Measurements from ENCODE around the gene ECT2L.
A peak's percentile ranks its signal among the peaks of the same experiment; 100 is the strongest.

ECT2L gene

GRCh38 chr6:138803331-138803730, 7.4 kb downstream of the ECT2L start:
- no peak for DNase-seq (ENCODE audit: insufficient read length, low spot score)
- TF ChIP-seq POLR2A (IDR thresholded peaks at IDR 0.05; ENCODE audit: low read depth, low read length) (no peak), TAF1 (IDR thresholded peaks at IDR 0.05; ENCODE audit: low read depth, low read length) (no peak), POLR2AphosphoS5 (IDR thresholded peaks at IDR 0.05; ENCODE audit: low read depth, low read length) (no peak), POU2F2 (IDR thresholded peaks at IDR 0.05; ENCODE audit: low read depth, low read length) (no peak), SPI1 (IDR thresholded peaks at IDR 0.05; ENCODE audit: low read depth, low read length) (no peak), PAX5 (IDR thresholded peaks at IDR 0.05; ENCODE audit: insufficient read depth, low read length, severe bottlenecking) (no peak)
- no peak for FAIRE-seq

GRCh38 chr6:138803861-138804260, 8.0 kb downstream of the ECT2L start:
- no peak for TF ChIP-seq POLR2A (IDR thresholded peaks at IDR 0.05; ENCODE audit: low read depth, low read length)
- TF ChIP-seq TAF1 (IDR thresholded peaks at IDR 0.05; ENCODE audit: low read depth, low read length), result no peak
- no peak for TF ChIP-seq POLR2AphosphoS5 (IDR thresholded peaks at IDR 0.05; ENCODE audit: low read depth, low read length)
- no peak for TF ChIP-seq SPI1 (IDR thresholded peaks at IDR 0.05; ENCODE audit: low read depth, low read length)
- no peak for TF ChIP-seq POU2F2 (IDR thresholded peaks at IDR 0.05; ENCODE audit: low read depth, low read length)
- TF ChIP-seq PAX5 (IDR thresholded peaks at IDR 0.05; ENCODE audit: insufficient read depth, low read length, severe bottlenecking), result no peak
- FAIRE-seq (no peak), DNase-seq (ENCODE audit: insufficient read length, low spot score) (no peak)

GRCh38 chr6:138805016-138805765, 9.3 kb downstream of the ECT2L start:
- no peak for DNase-seq (ENCODE audit: insufficient read length, low spot score)
- TF ChIP-seq POU2F2 (IDR thresholded peaks at IDR 0.05; ENCODE audit: low read depth, low read length) (no peak), PAX5 (IDR thresholded peaks at IDR 0.05; ENCODE audit: insufficient read depth, low read length, severe bottlenecking) (no peak)
- FAIRE-seq, result no peak

- DNase-seq (ENCODE audit: insufficient read length, low spot score), result no peak
- FAIRE-seq, result no peak
- TF ChIP-seq POU2F2 (IDR thresholded peaks at IDR 0.05; ENCODE audit: low read depth, low read length) (no peak), POLR2A (IDR thresholded peaks at IDR 0.05; ENCODE audit: low read depth, low read length) (no peak), TAF1 (IDR thresholded peaks at IDR 0.05; ENCODE audit: low read depth, low read length) (no peak), PAX5 (IDR thresholded peaks at IDR 0.05; ENCODE audit: insufficient read depth, low read length, severe bottlenecking) (no peak), SPI1 (IDR thresholded peaks at IDR 0.05; ENCODE audit: low read depth, low read length) (no peak), POLR2AphosphoS5 (IDR thresholded peaks at IDR 0.05; ENCODE audit: low read depth, low read length) (no peak)
Measured at GRCh38 chr6:138806889-138807288, 11.0 kb downstream of the ECT2L start.

- no peak for DNase-seq (ENCODE audit: insufficient read length, low spot score)
- no peak for FAIRE-seq
- TF ChIP-seq POLR2AphosphoS5 (IDR thresholded peaks at IDR 0.05; ENCODE audit: low read depth, low read length), result no peak
- no peak for TF ChIP-seq SPI1 (IDR thresholded peaks at IDR 0.05; ENCODE audit: low read depth, low read length)
- TF ChIP-seq TAF1 (IDR thresholded peaks at IDR 0.05; ENCODE audit: low read depth, low read length), result no peak
- TF ChIP-seq POU2F2 (IDR thresholded peaks at IDR 0.05; ENCODE audit: low read depth, low read length), result no peak
Measured at GRCh38 chr6:138809677-138810076, 13.8 kb downstream of the ECT2L start.

GRCh38 chr6:138811866-138812265, 16.0 kb downstream of the ECT2L start:
- DNase-seq (ENCODE audit: insufficient read length, low spot score), result no peak
- TF ChIP-seq POLR2A (IDR thresholded peaks at IDR 0.05; ENCODE audit: low read depth, low read length) (no peak), PAX5 (IDR thresholded peaks at IDR 0.05; ENCODE audit: insufficient read depth, low read length, severe bottlenecking) (no peak), TAF1 (IDR thresholded peaks at IDR 0.05; ENCODE audit: low read depth, low read length) (no peak), SPI1 (IDR thresholded peaks at IDR 0.05; ENCODE audit: low read depth, low read length) (no peak), POLR2AphosphoS5 (IDR thresholded peaks at IDR 0.05; ENCODE audit: low read depth, low read length) (no peak), POU2F2 (IDR thresholded peaks at IDR 0.05; ENCODE audit: low read depth, low read length) (no peak)
- FAIRE-seq, result no peak

GRCh38 chr6:138814179-138814834, 18.4 kb downstream of the ECT2L start:
- DNase-seq (ENCODE audit: insufficient read length, low spot score) (no peak), FAIRE-seq (no peak)
- TF ChIP-seq TAF1 (IDR thresholded peaks at IDR 0.05; ENCODE audit: low read depth, low read length) (no peak), SPI1 (IDR thresholded peaks at IDR 0.05; ENCODE audit: low read depth, low read length) (no peak), POLR2A (IDR thresholded peaks at IDR 0.05; ENCODE audit: low read depth, low read length) (no peak), POU2F2 (IDR thresholded peaks at IDR 0.05; ENCODE audit: low read depth, low read length) (no peak), POLR2AphosphoS5 (IDR thresholded peaks at IDR 0.05; ENCODE audit: low read depth, low read length) (no peak), PAX5 (IDR thresholded peaks at IDR 0.05; ENCODE audit: insufficient read depth, low read length, severe bottlenecking) (no peak)

GRCh38 chr6:138815221-138815620, 19.3 kb downstream of the ECT2L start:
- no peak for FAIRE-seq
- no peak for TF ChIP-seq POLR2AphosphoS5 (IDR thresholded peaks at IDR 0.05; ENCODE audit: low read depth, low read length)
- no peak for TF ChIP-seq PAX5 (IDR thresholded peaks at IDR 0.05; ENCODE audit: insufficient read depth, low read length, severe bottlenecking)
- no peak for TF ChIP-seq SPI1 (IDR thresholded peaks at IDR 0.05; ENCODE audit: low read depth, low read length)
- TF ChIP-seq TAF1 (IDR thresholded peaks at IDR 0.05; ENCODE audit: low read depth, low read length), result no peak
- TF ChIP-seq POLR2A (IDR thresholded peaks at IDR 0.05; ENCODE audit: low read depth, low read length), result no peak
- no peak for TF ChIP-seq POU2F2 (IDR thresholded peaks at IDR 0.05; ENCODE audit: low read depth, low read length)
- no peak for DNase-seq (ENCODE audit: insufficient read length, low spot score)

- DNase-seq (ENCODE audit: insufficient read length, low spot score) (no peak), FAIRE-seq (peak; percentile 88)
- TF ChIP-seq SPI1 (IDR thresholded peaks at IDR 0.05; ENCODE audit: low read depth, low read length), result no peak
- no peak for TF ChIP-seq POU2F2 (IDR thresholded peaks at IDR 0.05; ENCODE audit: low read depth, low read length)
- no peak for TF ChIP-seq POLR2AphosphoS5 (IDR thresholded peaks at IDR 0.05; ENCODE audit: low read depth, low read length)
Measured at GRCh38 chr6:138815797-138816528, 20.1 kb downstream of the ECT2L start.

All from GM12891 (cell line).